NCI-H69 (cell line): ENCODE results near the gene TPO.
"Not testable (repeated sequence)": the region's sequence is repeated elsewhere in the genome, so short reads cannot be mapped to it uniquely, and the experiment has no call there.

Experiments used
- DNase-seq: peaks from one replicate; lab custom pipeline; 2025; lab: John Stamatoyannopoulos, UW

TPO gene

DNA sequence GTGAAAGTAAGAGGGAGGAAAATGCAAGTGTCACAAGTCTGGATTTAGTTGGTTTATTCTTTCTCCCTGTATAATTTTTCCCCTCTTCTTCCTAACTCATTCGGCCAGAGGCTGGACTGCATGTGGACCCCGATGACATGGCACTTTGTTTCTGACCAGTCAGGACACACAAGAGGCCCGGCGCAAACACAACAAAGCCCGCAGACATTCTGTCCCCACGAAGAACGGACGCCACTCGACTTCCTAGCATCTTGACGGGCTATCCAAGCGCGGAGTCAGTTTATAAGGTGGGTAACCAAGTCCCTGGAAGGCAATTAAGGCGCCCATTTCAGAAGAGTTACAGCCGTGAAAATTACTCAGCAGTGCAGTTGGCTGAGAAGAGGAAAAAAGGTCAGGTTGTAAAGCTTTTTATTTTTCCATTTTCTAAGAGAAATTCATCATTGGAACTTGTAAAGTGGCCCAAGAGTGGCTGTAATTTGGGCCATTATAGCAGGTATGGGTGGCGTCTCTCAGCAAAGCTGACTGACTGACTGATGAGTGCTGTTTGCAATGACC is at the start of gene TPO:
TPO (plus strand) TSS at position 308 of the 555 bp plus-strand sequence. CDS start 946 bp downstream, outside the sequence.
- DNase-seq = no peak

DNA sequence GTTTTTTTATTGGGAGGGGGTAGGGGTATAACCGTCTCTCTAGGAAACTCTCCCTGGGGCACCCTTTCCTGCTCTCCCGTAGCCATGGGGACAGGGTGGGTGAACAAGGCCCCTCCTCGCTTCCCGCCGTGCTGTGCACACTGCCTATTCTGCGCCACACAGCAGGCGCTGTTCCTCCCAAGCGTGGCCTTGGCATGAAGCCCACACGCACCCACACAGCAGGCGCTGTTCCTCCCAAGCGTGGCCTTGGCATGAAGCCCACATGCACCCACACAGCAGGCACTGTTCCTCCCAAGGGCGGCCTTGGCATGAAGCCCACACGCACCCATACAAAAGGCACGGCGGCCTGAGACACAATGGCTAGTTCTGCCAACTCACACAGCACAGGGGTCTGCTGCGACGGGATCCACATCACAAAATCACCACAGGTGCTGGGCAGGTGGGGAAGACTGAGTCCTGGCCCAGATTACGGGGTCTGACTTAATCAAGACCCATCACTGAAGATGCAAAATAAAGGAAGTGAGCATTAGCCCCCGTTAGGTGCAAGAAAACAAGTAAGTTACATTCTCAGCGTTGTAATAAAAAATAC is 46.6 kb upstream of the TPO start:
- peak; percentile 80 for DNase-seq

DNA sequence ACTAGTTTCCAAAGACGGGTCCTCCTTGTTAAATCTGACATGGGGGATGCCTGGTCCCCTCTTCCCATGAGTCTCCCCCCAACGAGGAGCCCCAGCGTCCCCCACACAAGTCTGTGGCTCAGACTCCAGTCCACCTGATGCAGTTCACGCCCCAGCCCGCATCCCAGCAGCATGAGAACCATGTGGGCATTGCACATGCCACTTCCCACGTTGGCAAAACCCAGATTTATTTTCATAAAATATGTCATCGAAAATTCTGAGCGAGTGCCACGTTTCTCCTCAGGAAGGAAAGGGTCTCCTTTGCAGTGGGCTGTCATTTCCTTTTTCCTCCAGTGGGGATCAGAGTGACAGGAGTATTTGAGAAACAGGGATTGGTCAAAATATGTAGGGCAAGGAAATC is 45.7 kb upstream of the TPO start:
- no peak for DNase-seq

DNA sequence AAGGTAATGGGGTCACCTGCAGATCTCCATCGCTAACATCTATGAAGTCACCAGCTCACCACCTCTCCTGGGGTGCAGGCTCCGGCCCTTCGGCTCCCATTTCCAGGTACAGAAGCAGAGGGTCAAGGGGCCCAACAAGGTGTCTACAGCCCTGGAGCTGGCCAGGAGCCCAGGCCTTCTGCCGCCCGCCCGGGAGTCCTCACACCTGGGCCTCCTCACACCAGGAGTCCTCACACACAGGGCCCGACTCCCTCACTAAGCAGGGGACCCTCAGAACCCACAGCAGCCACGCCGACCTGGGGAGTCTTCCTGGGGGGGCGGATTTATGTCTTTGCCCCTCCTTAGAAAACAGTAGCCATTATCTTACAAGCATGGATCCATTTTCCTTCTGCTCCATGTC is 43.4 kb upstream of the TPO start:
- no peak for DNase-seq

DNA sequence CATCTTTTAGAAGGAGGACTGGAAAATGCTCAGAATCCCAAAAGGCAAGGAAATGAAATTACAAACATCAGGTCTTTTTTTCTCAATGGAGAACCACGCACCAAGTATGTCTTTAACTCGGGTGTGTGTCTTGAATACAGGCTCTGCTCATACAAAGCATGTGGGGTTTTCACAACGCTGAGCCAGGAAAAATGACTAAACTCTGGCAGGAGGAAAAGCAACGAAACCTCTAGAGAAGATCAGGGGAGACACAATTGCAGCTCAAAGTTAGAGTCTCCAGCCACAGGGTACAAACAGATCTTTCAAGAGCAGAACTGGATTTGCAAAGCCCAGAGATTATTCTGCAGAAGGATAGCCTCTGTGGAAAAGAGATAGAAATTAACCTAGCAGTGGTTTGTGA is 42.8 kb upstream of the TPO start:
- no peak for DNase-seq

DNA sequence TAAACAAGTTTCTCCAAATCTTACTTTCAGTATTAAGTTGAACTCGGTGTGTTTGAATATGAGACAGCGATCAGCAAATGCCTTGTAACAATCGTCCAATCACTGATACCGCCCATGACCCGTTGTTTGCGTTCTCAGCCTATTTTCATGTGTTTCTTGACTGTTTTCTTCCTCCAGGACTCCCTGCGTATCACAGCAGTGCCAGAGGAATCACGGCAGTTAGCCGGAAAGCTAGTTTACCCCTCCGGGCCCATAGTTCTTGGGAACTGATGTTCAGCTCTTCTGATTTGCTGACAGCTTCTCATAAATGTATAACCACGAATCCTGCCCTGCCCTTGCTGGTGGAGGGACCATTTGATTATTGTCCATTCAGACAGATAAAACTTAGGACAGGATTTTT is 42.2 kb upstream of the TPO start:
- no peak for DNase-seq

DNA sequence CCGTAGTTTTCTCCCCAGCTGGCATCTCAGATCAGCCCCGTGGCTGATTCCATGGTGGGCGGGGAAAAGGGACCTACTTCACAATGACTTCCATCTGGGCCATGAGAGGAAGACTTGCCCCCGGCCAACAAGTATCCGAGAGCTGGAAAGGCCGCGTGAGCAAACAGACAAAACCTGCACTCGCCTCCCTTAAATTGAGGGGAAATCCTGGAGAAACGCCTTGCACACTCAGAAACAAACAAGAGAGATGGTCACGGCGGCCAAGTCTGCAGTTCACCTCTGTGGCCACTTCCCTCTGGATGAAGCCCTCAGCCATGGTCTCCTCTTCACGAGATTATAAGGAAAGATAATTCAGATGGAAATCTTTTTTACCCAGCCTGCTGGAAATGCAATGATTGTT is 39.4 kb upstream of the TPO start:
- no peak for DNase-seq

DNA sequence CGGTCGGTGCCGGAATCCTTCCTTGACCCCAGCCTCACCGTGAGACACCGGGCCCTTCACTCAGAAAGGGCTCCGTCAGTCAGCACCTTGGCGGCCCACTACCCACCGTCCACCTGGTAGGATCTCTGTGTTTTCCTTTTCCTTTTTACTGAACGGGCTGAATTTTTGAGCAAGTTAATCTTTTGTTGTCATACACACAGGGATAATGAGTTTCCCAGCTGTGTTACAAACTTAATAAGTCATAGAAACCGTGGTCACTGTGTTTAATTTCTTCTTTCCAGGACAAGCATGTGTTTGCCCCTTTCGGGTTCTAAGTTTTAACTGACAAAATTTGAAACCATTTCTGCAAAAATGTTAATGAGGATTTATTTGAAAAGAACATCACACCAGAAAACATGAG is 39.0 kb upstream of the TPO start:
- no peak for DNase-seq

DNA sequence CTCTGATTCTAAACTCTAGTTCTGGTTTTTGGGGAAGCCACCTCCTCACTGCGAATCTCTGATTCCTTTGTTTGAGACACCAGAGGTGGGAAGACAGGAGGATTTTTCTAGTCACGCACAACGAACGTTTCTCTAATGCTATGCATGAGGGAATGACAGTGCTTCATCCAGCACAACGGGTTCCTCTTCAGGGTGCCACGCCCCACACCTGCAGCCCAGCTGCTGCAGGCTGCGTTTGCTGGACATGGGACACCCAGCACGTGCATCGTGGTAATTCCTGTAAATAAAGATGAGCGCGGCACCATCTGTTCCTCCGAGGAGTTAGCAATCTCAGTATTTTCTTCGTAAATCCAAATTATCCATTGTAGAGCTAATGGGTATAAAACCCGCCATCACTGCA is 37.5 kb upstream of the TPO start:
- peak; percentile 7 for DNase-seq

DNA sequence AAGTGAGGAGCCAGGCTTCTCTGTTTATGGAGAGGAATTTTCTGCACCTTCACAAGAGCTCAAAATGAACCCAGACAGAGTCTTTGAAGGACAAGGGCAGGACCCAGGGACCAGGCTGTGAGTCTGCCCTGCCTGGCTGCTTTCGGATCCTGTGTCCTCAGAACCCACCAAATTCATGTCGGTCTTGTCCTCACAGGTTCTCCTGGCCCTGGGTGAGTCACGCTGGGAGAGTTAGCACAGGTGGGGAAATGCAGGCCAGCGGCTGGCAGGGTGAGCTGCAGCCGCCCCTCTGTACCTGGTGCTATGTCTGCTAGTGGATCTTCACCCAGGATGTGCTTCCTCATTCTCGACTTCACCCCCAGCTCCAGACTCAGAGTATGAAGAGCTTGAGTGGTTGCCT is 35.8 kb upstream of the TPO start:
- no peak for DNase-seq

DNA sequence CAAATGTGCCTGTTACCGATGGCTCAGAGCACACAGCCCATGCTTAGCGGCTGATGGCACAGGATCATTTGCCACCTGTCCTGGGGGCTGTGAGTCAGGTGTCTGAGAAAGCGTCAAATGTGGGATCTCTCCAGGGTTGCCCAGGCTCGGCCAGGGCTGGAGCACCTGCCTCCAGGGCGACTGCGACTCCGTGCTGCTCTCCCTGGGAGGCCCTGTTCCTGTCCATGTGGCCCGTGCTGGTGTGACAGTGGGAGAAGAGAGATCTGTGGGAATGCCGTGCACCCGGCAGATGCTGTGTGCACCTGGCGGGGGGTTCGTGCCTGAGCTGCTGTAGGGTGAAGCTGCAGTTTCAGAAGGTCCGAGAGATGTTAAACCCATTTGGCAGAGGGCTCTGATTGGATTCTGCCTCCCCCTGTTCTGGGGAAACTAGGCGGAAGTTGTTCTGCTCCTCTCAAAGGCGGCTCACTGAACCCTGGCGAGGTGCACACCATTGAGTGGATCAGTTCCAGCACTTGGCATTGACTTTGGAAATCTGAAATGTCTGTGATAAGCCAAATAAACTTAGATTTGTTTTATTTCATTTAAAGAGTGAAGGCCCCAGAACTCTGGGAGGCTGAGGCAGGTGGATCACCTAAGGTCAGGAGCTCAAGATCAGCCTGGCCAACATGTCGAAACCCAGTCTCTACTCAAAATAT is 34.7 kb upstream of the TPO start:
- no peak for DNase-seq

DNA sequence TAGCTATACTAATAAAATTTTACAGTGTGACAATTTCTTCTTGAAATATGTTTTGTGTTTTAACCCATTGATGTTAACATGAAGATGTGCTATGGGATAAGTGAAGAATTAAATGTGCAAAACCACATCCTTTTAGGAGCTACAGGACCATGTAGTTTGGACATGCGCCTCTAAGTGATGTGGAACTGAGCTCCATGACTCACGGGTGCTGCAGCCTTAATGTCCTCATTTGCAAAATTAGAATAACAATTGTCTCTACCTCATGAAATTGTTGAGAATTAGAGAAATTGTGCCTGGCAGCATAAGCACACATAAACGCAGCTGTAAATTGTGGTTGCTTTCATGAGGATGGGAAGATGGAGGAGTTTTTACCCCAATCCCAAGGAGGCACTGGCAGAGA is 31.6 kb upstream of the TPO start:
- no peak for DNase-seq

DNA sequence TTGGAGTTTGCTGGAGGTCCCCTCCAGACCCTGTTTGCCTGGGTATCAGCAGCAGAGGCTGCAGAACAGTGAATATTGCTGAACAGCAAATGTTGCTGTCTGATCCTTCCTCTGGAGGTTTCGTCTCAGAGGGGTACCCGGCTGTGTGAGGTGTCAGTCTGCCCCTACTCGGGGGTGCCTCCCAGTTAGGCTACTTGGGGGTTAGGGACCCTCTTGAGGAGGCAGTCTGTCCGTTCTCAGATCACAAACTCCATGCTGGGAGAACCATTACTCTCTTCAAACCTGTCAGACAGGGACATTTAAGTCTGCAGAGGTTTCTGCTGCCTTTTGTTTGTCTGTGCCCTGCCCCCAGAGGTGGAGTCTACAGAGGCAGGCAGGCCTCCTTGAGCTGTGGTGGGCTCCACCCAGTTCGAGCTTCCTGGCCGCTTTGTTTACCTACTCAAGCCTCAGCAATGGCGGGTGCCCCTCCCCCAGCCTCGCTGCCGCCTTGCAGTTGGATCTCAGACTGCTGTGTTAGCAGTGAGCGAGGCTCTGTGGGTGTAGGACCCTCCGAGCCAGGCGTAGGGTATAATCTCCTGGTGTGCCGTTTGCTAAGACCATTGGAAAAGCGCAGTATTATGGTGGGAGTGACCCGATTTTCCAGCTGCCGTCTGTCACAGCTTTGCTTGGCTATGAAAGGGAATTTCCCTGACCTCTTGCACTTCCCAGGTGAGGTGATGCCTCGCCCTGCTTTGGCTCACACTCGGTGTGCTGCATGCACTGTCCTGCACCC is 25.1 kb upstream of the TPO start:
- DNase-seq = not testable (repeated sequence)

DNA sequence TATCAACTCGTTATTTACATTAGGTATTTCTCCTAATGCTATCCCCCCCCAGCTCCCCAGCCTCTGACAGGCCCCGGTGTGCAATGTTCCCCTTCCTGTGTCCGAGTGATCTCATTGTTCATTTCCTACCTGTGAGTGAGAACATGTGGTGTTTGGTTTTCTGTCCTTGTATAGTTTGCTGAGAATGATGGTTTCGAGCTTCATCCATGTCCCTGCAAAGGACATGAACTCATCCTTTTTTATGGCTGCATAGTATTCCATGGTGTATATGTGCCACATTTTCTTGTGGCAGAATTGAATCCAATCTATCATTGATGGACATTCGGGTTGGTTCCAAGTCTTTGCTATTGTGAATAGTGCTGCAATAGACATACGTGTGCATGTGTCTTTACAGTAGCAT is 23.1 kb upstream of the TPO start:
- DNase-seq = not testable (repeated sequence)

DNA sequence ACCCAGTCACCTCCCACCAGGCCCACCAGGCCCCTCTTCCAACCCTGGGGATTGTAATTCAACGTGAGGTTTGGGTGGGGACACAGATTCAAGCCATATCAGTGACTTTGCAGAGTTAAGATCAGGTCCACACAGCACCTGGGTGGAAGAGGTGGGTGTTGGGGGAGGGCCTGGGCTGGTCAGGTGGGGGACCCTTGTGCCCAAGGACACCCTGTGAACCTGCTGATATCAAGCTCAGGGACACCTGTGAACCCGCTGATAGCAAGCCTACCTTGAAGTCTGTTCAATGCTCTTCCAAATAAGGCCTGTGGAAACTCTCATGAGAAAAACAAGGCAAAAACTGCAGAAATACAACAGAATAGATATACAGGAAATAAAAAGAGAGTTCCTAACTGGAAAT is 19.9 kb upstream of the TPO start:
- no peak for DNase-seq

DNA sequence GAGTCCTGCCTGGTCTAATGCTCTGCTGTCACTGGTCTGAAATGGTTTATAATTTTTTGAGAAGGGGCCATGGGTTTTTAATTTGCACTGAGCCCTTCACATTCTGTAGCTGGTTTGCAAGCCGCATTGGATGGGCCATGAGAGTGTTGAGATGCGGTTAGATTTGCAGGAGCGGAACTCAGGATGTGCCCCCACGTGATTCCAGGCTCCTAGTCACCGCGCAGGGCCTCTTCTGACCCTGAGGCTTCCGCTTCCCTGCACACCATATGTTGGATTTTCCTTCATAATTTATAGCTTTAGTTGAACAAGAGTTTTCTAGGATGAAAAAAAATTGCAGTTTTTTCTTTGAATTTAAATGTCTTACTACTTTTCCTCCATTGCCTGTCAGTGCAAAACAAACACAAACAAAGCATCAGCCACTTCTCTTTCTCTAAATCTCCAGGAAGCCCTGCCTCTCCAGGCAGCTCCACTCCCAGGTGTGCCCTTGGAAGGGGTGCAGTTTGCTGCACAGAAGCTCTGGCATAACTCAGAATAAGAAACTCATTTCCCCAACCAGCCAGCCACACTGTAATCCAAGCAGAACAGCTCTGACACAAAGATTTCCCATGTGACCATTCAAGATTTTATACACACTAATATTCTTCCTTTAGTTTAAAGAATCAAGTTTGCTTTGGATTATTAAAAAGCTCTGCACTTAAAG is 18.4 kb upstream of the TPO start:
- DNase-seq = no peak

DNA sequence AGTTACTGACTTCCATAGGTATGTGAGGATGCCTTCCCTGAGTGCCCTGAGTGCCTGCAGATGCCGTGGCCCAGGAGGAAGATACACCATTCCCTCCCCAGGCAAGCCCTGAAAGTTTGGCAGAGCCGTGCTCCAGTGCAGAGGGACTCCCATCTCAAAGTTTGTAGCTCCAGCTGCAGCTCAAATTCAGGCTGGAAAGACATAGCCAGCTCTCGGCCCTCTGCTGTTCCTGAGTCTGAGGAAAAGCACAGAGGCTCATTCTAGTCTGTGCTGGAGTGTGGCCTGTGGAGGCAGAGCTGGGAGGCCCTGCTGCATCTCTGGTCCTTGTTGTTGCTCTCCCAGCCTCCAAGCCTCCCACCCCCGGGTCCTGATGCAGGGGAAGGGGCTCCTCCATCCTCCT is 15.9 kb upstream of the TPO start:
- no peak for DNase-seq

DNA sequence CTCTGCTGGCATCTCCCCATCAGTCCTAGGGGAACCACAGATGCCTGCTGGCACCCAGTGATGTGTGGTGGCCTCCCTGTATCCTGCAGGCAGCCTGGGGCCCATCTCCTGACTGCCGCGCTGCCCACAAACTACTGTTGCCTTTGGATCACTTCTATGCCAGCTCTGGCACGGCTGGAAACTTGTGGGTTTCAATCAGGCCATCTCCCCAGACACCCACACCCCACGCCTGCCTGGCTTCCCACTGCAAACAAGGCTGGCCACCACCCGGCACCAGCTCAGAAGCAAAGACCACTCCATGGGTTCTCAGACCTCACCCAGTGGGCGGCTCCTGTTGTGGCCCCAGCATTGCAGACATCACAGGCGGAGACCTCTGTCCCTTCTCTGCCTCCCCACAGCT is 15.1 kb upstream of the TPO start:
- no peak for DNase-seq

DNA sequence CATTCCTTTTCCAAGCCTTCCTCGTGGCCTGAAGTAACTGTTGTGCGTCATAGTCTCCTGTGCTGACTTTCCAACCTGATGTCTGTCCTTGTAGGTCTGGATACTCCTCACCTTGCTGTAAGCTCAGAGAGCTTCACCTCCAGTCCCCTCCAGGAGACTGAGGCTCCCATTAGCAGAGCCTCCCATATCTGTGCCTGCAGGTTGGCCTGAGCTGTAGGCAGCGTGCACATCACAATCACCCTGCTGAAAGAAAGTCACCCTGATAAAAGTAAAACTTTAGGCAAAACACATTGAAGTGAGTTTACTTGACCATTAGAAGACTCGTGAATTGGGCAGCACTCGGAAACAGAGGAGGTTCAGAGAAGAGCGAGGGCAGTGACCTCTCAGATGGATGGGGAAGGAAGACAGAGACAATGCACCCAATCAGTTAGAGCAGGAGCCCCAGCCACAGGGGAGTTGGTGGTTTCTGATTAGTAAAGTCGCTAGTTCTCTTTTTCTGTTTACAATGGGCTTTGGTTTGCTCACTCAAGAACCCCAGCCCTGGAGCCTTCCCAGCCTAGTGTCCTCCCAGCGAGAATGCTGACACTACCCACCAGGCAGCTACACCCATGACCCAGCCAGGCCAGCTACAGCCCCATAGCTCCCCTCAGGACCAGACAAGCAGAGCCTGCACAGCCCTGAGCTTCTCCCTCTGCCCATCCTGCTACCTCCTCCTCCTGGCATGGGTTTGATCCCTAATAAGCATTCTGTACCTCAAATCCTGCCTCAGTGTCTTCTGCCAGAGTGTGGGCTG is 12.1 kb upstream of the TPO start:
- no peak for DNase-seq

DNA sequence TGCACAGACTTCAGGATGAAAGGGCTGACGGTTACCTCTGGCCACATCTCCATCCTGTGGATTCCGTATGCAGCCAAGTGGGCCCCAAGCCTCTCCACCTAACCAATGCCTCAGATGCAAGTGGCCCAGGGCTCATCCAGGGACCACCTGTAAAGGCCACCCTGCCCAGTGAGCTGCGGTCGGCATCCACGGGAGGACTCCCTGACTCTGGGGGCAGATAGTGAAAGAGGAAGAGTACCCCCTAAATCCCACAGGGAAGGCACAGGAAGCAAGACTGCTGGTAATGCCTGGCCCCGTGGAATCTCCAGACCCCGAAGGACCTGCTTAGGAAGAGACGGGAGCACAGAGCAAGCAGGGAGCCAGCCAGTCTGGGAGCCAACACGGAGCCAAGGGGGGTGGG is 11.2 kb upstream of the TPO start:
- no peak for DNase-seq

DNA sequence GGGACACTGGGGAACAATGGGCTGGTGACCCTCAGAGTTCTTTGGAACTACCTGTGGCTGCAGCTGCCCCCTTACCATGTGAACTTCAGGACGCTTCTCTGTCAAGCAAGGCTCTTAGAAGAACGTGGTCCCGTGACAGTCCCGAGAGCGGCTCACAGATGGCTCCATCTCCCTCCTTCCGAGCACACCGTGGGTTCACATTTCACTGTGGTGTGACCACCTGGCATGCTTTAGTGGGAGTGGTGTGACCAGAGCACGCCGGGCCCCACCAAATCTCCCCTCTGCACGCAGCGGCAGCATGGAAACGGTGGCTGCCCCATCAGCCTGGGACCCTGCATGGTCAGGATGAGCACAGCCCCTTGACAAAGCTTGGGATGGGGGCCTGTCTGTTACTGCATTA is 9.7 kb upstream of the TPO start:
- no peak for DNase-seq

DNA sequence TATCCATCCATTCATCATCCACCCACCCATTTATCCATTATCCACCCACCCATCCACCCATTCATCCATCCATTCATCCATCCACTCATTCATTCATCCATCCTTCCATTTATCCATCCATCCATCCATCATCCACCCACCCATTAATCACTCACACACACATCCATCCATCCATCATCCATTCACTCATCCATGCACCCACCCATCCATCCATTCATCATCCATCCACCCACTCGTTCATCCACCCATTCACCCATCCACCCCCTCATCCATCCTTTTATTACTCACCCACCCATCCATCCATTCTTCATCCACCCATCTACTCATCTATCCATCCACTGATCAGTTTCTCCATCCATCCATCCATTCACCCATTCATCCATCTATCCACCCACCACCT is 8.1 kb upstream of the TPO start:
- no peak for DNase-seq
